NCI-H1417 (cell line): ENCODE results near the gene OPA3.
A peak's percentile ranks its signal among the peaks of the same experiment; 100 is the strongest.
"Not testable (repeated sequence)": the region's sequence is repeated elsewhere in the genome, so short reads cannot be mapped to it uniquely, and the experiment has no call there.

Source experiments
- DNase-seq, 3 experiments: peaks; one replicate each; lab custom pipeline; 2025; lab: John Stamatoyannopoulos, UW

OPA3 gene

GRCh38 chr19:45522010-45522941 lies 62.3 kb downstream of the OPA3 start:
- no peak for DNase-seq

GRCh38 chr19:45518469-45518826 lies 66.2 kb downstream of the OPA3 start:
- DNase-seq, result no peak

- DNase-seq, result no peak
These were observed 66.7 kb downstream of the OPA3 start for GRCh38 chr19:45517641-45518468.

- no peak for DNase-seq
These were observed 67.4 kb downstream of the OPA3 start for GRCh38 chr19:45517238-45517637.

GRCh38 chr19:45515807-45516401 lies 68.7 kb downstream of the OPA3 start:
- no peak for DNase-seq

GRCh38 chr19:45515081-45515624 lies 69.4 kb downstream of the OPA3 start:
- DNase-seq, result no peak

- no peak for DNase-seq
These were observed 70.1 kb downstream of the OPA3 start for GRCh38 chr19:45514376-45515051.

GRCh38 chr19:45512881-45513483 lies 71.6 kb downstream of the OPA3 start:
- no peak for DNase-seq

GRCh38 chr19:45511074-45511473 lies 73.5 kb downstream of the OPA3 start:
- DNase-seq, result no peak

GRCh38 chr19:45510352-45510751 lies 74.2 kb downstream of the OPA3 start:
- DNase-seq, result not testable (repeated sequence)

GRCh38 chr19:45509692-45510015 lies 74.9 kb downstream of the OPA3 start:
- no peak for DNase-seq

- peak in 1 of 3 experiments; percentile 34 for DNase-seq
These were observed 75.5 kb downstream of the OPA3 start for GRCh38 chr19:45508861-45509691.

- peak in 2 of 3 experiments; percentile 73 to 78 for DNase-seq
These were observed 76.2 kb downstream of the OPA3 start for GRCh38 chr19:45508417-45508860.

- peak in 1 of 3 experiments; percentile 38 for DNase-seq
These were observed 76.7 kb downstream of the OPA3 start for GRCh38 chr19:45507872-45508416.

- DNase-seq, result peak; percentile 73 to 82 (median 76)
These were observed 77.4 kb downstream of the OPA3 start, which contains the start of gene VASP for GRCh38 chr19:45506989-45507871. Gene VASP, plus strand, starts transcription at chr19:45507479. Its CDS starts 293 bp downstream, at chr19:45507772.

GRCh38 chr19:45506246-45506988 lies 78.2 kb downstream of the OPA3 start:
- peak; percentile 81 to 91 (median 88) for DNase-seq

- no peak for DNase-seq
These were observed 78.7 kb downstream of the OPA3 start for GRCh38 chr19:45505996-45506245.
